GM18868 (cell line): ENCODE results near the gene OGFR.

ENCODE experiments used
- ATAC-seq: cut with Tn5 transposase; IDR thresholded peaks from one replicate; pipeline ENCODE4 v1.9.1; 2021; ENCODE audit warnings: mild to moderate bottlenecking, moderate library complexity; ENCODE audit not compliant: unreplicated experiment

The OGFR gene

GRCh38 chr20:62824476-62825332, 20.1 kb downstream of the OGFR start:
- ATAC-seq: no peak

GRCh38 chr20:62825333-62825985, 20.8 kb downstream of the OGFR start:
- ATAC-seq: no peak

GRCh38 chr20:62825986-62826645, 21.5 kb downstream of the OGFR start:
- ATAC-seq: no peak

- ATAC-seq: no peak
Measured at GRCh38 chr20:62826646-62827310, 22.1 kb downstream of the OGFR start.

- ATAC-seq: no peak
Measured at GRCh38 chr20:62827311-62828038, 22.8 kb downstream of the OGFR start.

- no peak for ATAC-seq
Measured at GRCh38 chr20:62828051-62828450, 23.4 kb downstream of the OGFR start.

GRCh38 chr20:62828511-62829230, 24.0 kb downstream of the OGFR start:
- ATAC-seq: no peak

- no peak for ATAC-seq
Measured at GRCh38 chr20:62829231-62830230, 24.9 kb downstream of the OGFR start.

GRCh38 chr20:62830251-62830650, 25.6 kb downstream of the OGFR start:
- ATAC-seq: no peak

GRCh38 chr20:62830821-62831220, 26.2 kb downstream of the OGFR start:
- no peak for ATAC-seq

- no peak for ATAC-seq
Measured at GRCh38 chr20:62831361-62831788, 26.7 kb downstream of the OGFR start.

GRCh38 chr20:62831854-62832211, 27.2 kb downstream of the OGFR start:
- no peak for ATAC-seq

- ATAC-seq: peak; percentile 70
Measured at GRCh38 chr20:62832212-62832922, 27.7 kb downstream of the OGFR start.

- ATAC-seq: peak; percentile 16
Measured at GRCh38 chr20:62832951-62833391, 28.3 kb downstream of the OGFR start.

- no peak for ATAC-seq
Measured at GRCh38 chr20:62834967-62835730, 30.5 kb downstream of the OGFR start.

GRCh38 chr20:62835931-62836861, 31.6 kb downstream of the OGFR start:
- ATAC-seq: no peak
